ENCODE results near the gene KRTAP3-3.
A peak's percentile ranks its signal among the peaks of the same experiment; 100 is the strongest.

The KRTAP3-3 gene

GRCh38 chr17:40956401-40957254 lies 37.3 kb downstream of the KRTAP3-3 start:
- Histone ChIP-seq H3K27me3 (ENCODE audit: insufficient read depth, poor library complexity, severe bottlenecking) (no peaks in the 10 kb centered on the region), H3K36me3 (ENCODE audit: low read depth) (no peaks in the 10 kb centered on the region), H3K4me3 (ENCODE audit: severe bottlenecking) (no peak overlapping the region), H3K4me1 (ENCODE audit: insufficient read depth, poor library complexity, severe bottlenecking) (peaks cover 64% of the 10 kb centered on the region), H3K27ac (ENCODE audit: poor library complexity, severe bottlenecking) (peak overlapping the region; percentile 94), H3K9me3 (ENCODE audit: severe bottlenecking) (no peaks in the 10 kb centered on the region)
- TF ChIP-seq CTCF (IDR thresholded peaks at IDR 0.05; ENCODE audit: poor library complexity, severe bottlenecking) = no peak
- ATAC-seq (ENCODE audit: low read depth) (peak; percentile 80), DNase-seq (ENCODE audit: low spot score) (no peak)

- no peak for TF ChIP-seq CTCF (IDR thresholded peaks at IDR 0.05; ENCODE audit: poor library complexity, severe bottlenecking)
- Histone ChIP-seq H3K4me1 (ENCODE audit: insufficient read depth, poor library complexity, severe bottlenecking) (peaks cover 62% of the 10 kb centered on the region), H3K27ac (ENCODE audit: poor library complexity, severe bottlenecking) (peak overlapping the region; percentile 94), H3K36me3 (ENCODE audit: low read depth) (no peaks in the 10 kb centered on the region), H3K4me3 (ENCODE audit: severe bottlenecking) (no peak overlapping the region), H3K27me3 (ENCODE audit: insufficient read depth, poor library complexity, severe bottlenecking) (no peaks in the 10 kb centered on the region), H3K9me3 (ENCODE audit: severe bottlenecking) (no peaks in the 10 kb centered on the region)
- DNase-seq (ENCODE audit: low spot score) = no peak
- ATAC-seq (ENCODE audit: low read depth) = peak; percentile 73
These were observed 40.1 kb downstream of the KRTAP3-3 start for GRCh38 chr17:40953881-40954280.

GRCh38 chr17:40952661-40953060 lies 41.3 kb downstream of the KRTAP3-3 start:
- no peak for TF ChIP-seq CTCF (IDR thresholded peaks at IDR 0.05; ENCODE audit: poor library complexity, severe bottlenecking)
- DNase-seq (ENCODE audit: low spot score) (no peak), ATAC-seq (ENCODE audit: low read depth) (peak; percentile 14; the same call in 2 of the 3 replicates)
- Histone ChIP-seq H3K9me3 (ENCODE audit: severe bottlenecking) (no peaks in the 10 kb centered on the region), H3K27me3 (ENCODE audit: insufficient read depth, poor library complexity, severe bottlenecking) (no peaks in the 10 kb centered on the region), H3K36me3 (ENCODE audit: low read depth) (no peaks in the 10 kb centered on the region), H3K27ac (ENCODE audit: poor library complexity, severe bottlenecking) (peak overlapping the region; percentile 94), H3K4me3 (ENCODE audit: severe bottlenecking) (no peak overlapping the region), H3K4me1 (ENCODE audit: insufficient read depth, poor library complexity, severe bottlenecking) (peaks cover 50% of the 10 kb centered on the region)

- no peak for DNase-seq (ENCODE audit: low spot score)
- Histone ChIP-seq H3K4me1 (ENCODE audit: insufficient read depth, poor library complexity, severe bottlenecking) (peaks cover 45% of the 10 kb centered on the region), H3K36me3 (ENCODE audit: low read depth) (no peaks in the 10 kb centered on the region), H3K9me3 (ENCODE audit: severe bottlenecking) (no peaks in the 10 kb centered on the region), H3K27me3 (ENCODE audit: insufficient read depth, poor library complexity, severe bottlenecking) (no peaks in the 10 kb centered on the region), H3K4me3 (ENCODE audit: severe bottlenecking) (no peak overlapping the region), H3K27ac (ENCODE audit: poor library complexity, severe bottlenecking) (peak overlapping the region; percentile 94)
- TF ChIP-seq CTCF (IDR thresholded peaks at IDR 0.05; ENCODE audit: poor library complexity, severe bottlenecking) = no peak
- no peak for ATAC-seq (ENCODE audit: low read depth)
These were observed 41.8 kb downstream of the KRTAP3-3 start for GRCh38 chr17:40952154-40952553.

Data from RWPE2 (cell line).